Astrocyte (in vitro differentiated cells and primary cell): ENCODE results near the gene ANKLE1. TPM values are rescaled to one million over a fixed set of nuclear protein-coding genes. Genes with fewer than 3 reads are reported as not detected.

Experiments used
- DNase-seq: peaks from one replicate; pipeline ENCODE4 v3.0.0-alpha.2; 2010; ENCODE audit warnings: low read depth
- FAIRE-seq: peaks from 2 replicates; lab custom pipeline; 2011; peaks lifted over from hg19 to GRCh38; lab: Jason Lieb, UNC
- H2AFZ ChIP-seq: 2 replicates; pipeline ENCODE4 v1.6.0; 2012; ENCODE audit warnings: low read depth, low read length, inconsistent platforms
- H3K27ac ChIP-seq: 2 replicates; pipeline ENCODE4 v1.5.1; 2011; ENCODE audit warnings: low read depth, low read length, inconsistent platforms
- H3K27me3 ChIP-seq: 2 replicates; pipeline ENCODE4 v1.6.0; 2011; ENCODE audit warnings: low read length, inconsistent platforms; ENCODE audit not compliant: insufficient read depth
- H3K36me3 ChIP-seq: 2 replicates; pipeline ENCODE4 v1.5.1; 2011; ENCODE audit warnings: low read length, inconsistent platforms; ENCODE audit not compliant: insufficient read depth
- H3K4me1 ChIP-seq: 2 replicates; pipeline ENCODE4 v1.5.1; 2011; ENCODE audit warnings: low read length, inconsistent platforms; ENCODE audit not compliant: insufficient read depth
- H3K4me2 ChIP-seq: 2 replicates; pipeline ENCODE4 v1.6.0; 2012; ENCODE audit warnings: low read length, inconsistent platforms
- H3K4me3 ChIP-seq: 2 replicates; pipeline ENCODE4 v1.5.1; 2011; ENCODE audit warnings: low read depth, mild to moderate bottlenecking, low read length, inconsistent platforms; ENCODE audit not compliant: insufficient read depth
- H3K79me2 ChIP-seq: 2 replicates; pipeline ENCODE4 v1.6.0; 2012; ENCODE audit warnings: mild to moderate bottlenecking, low read length, inconsistent platforms; ENCODE audit not compliant: insufficient read depth
- H3K9ac ChIP-seq: 2 replicates; pipeline ENCODE4 v1.6.0; 2012; ENCODE audit warnings: mild to moderate bottlenecking, low read length, inconsistent platforms
- H3K9me3 ChIP-seq: 2 replicates; pipeline ENCODE4 v1.5.1; 2012; ENCODE audit warnings: low read depth, mild to moderate bottlenecking, low read length, inconsistent platforms; ENCODE audit not compliant: insufficient read depth
- H4K20me1 ChIP-seq: 2 replicates; pipeline ENCODE4 v1.6.0; 2012; ENCODE audit warnings: low read length, inconsistent platforms; ENCODE audit not compliant: insufficient read depth
- H3K27ac Mint-ChIP-seq: one replicate; pipeline ENCODE4 v1.8.0; 2021; ENCODE audit warnings: mild to moderate bottlenecking, mixed read lengths; ENCODE audit not compliant: unreplicated experiment
- H3K27me3 Mint-ChIP-seq: one replicate; pipeline ENCODE4 v1.8.0; 2021; ENCODE audit warnings: low read depth, mixed read lengths; ENCODE audit not compliant: unreplicated experiment
- H3K36me3 Mint-ChIP-seq: one replicate; pipeline ENCODE4 v1.8.0; 2021; ENCODE audit warnings: low read depth, mixed read lengths; ENCODE audit not compliant: unreplicated experiment
- H3K4me1 Mint-ChIP-seq: one replicate; pipeline ENCODE4 v1.8.0; 2021; ENCODE audit warnings: low read depth, mixed read lengths; ENCODE audit not compliant: unreplicated experiment
- H3K4me3 Mint-ChIP-seq: one replicate; pipeline ENCODE4 v1.8.0; 2021; ENCODE audit warnings: mild to moderate bottlenecking, moderate library complexity, mixed read lengths; ENCODE audit not compliant: unreplicated experiment
- H3K9me3 Mint-ChIP-seq: one replicate; pipeline ENCODE4 v1.8.0; 2021; ENCODE audit warnings: mild to moderate bottlenecking, mixed read lengths; ENCODE audit not compliant: unreplicated experiment
- EZH2 ChIP-seq: IDR thresholded peaks from 2 replicates; pipeline ENCODE4 v1.6.1; 2012; ENCODE audit warnings: mild to moderate bottlenecking, low read length, inconsistent platforms; ENCODE audit not compliant: insufficient read depth
- total RNA-seq: library from RNA; stranded (reverse); gene quantifications from 2 replicates; pipeline ENCODE4 v1.2.1, GENCODE V29; 2021
- TF ChIP-seq, protein P1 (sequence below): IDR thresholded peaks from 2 replicates; pipeline ENCODE4 v1.5.1; 2011; ENCODE audit warnings: low read depth, mild to moderate bottlenecking, inconsistent platforms, low read length, moderate library complexity; ENCODE audit not compliant: insufficient read depth

Gene ANKLE1
- total RNA-seq, 1 donor from 2014 or later = 1.8 TPM

DNA sequence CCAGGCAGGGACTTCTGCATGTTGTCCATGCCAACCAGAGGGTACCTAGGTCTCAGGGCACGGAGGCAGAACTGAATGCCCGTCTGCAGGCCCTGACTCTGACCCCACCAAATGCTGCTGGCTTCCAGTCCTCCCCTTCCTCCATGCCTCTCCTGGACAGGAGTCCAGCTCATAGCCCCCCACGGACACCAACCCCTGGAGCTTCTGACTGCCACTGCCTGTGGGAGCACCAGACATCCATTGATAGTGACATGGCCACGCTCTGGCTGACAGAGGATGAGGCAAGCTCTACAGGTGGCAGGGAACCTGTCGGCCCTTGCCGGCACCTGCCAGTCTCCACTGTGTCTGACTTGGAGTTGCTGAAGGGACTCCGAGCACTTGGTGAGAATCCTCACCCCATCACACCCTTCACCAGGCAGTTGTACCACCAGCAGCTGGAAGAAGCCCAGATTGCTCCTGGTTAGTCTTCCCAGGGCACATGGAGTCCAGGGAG is 1.8 kb downstream of the ANKLE1 start:
- no peak for FAIRE-seq
- H3K4me3 Mint-ChIP-seq = no peak overlapping the region
- no peaks in the 10 kb centered on the region for H3K9me3 Mint-ChIP-seq

DNA sequence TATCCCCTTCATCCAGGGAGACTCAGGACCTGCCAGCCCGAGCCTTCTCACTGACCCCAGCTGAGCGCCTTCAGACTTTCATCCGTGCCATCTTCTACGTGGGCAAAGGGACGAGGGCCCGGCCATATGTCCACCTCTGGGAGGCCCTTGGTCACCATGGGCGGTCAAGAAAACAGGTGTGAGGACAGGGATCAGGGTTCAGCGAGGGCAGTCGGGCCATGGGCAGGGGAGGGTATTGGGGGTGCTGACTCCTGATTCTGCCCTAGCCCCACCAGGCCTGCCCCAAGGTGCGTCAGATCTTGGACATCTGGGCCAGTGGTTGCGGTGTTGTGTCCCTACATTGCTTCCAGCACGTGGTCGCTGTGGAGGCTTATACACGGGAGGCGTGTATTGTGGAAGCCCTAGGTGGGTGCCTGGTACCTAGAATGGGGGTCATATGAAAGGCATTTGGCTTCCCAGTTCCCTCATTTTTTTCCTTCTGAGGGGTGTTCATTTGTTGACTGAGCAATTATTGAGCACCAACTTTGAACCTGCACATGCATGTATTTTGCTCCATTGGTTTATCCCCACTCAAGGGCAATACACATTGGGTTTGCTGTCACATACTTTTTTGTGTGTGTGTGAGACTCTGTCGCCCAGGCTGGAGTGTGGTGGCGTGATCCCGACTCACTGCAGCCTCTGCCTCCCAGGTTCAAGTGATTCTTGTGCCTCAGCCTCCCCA is 3.9 kb downstream of the ANKLE1 start:
- Histone ChIP-seq H3K4me3 (no peak overlapping the region), H4K20me1 (no peaks in the 10 kb centered on the region), H3K27me3 (no peaks in the 10 kb centered on the region), H3K36me3 (no peaks in the 10 kb centered on the region), H3K4me2 (no peak overlapping the region), H3K4me1 (no peaks in the 10 kb centered on the region), H2AFZ (no peak overlapping the region), H3K9ac (no peak overlapping the region), H3K9me3 (no peaks in the 10 kb centered on the region), H3K27ac (no peak overlapping the region), H3K79me2 (no peaks in the 10 kb centered on the region)
- TF ChIP-seq, protein P1, sequence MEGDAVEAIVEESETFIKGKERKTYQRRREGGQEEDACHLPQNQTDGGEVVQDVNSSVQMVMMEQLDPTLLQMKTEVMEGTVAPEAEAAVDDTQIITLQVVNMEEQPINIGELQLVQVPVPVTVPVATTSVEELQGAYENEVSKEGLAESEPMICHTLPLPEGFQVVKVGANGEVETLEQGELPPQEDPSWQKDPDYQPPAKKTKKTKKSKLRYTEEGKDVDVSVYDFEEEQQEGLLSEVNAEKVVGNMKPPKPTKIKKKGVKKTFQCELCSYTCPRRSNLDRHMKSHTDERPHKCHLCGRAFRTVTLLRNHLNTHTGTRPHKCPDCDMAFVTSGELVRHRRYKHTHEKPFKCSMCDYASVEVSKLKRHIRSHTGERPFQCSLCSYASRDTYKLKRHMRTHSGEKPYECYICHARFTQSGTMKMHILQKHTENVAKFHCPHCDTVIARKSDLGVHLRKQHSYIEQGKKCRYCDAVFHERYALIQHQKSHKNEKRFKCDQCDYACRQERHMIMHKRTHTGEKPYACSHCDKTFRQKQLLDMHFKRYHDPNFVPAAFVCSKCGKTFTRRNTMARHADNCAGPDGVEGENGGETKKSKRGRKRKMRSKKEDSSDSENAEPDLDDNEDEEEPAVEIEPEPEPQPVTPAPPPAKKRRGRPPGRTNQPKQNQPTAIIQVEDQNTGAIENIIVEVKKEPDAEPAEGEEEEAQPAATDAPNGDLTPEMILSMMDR = no peak
- FAIRE-seq = no peak
- Mint-ChIP-seq H3K27me3 (peaks cover 3% of the 10 kb centered on the region), H3K4me1 (no peaks in the 10 kb centered on the region), H3K27ac (no peak overlapping the region), H3K36me3 (peaks cover 4% of the 10 kb centered on the region), H3K9me3 (no peaks in the 10 kb centered on the region), H3K4me3 (no peak overlapping the region)
- DNase-seq = no peak

More for the DNA sequence above, 1.8 kb downstream of the ANKLE1 start:
- Histone ChIP-seq H3K4me1 (no peaks in the 10 kb centered on the region), H4K20me1 (no peaks in the 10 kb centered on the region), H2AFZ (no peak overlapping the region), H3K79me2 (no peaks in the 10 kb centered on the region), H3K9me3 (no peaks in the 10 kb centered on the region), H3K27ac (no peak overlapping the region), H3K27me3 (no peaks in the 10 kb centered on the region), H3K4me2 (no peak overlapping the region), H3K9ac (no peak overlapping the region), H3K36me3 (no peaks in the 10 kb centered on the region), H3K4me3 (no peak overlapping the region)
- Mint-ChIP-seq H3K36me3 (peaks cover 8% of the 10 kb centered on the region), H3K27me3 (peaks cover 3% of the 10 kb centered on the region), H3K27ac (no peak overlapping the region), H3K4me1 (no peaks in the 10 kb centered on the region)
- no peak for DNase-seq
- TF ChIP-seq, protein P1 = no peak
- no peak for TF ChIP-seq EZH2

DNA sequence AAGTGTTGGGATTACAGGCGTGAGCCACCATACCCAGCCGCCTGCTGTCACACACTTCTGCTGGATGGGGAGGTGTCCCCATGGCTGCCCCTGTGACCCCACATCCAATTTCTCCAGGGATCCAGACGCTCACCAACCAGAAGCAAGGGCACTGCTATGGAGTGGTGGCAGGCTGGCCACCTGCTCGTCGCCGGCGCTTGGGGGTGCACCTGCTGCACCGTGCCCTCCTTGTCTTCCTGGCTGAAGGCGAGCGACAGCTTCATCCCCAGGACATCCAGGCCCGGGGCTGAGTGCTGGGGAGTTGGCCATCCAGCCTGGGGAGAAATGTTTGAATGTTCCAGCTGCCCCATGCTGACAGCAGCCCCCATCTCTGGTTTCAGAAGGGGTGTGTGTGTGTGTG is 4.6 kb downstream of the ANKLE1 start:
- Mint-ChIP-seq H3K36me3 (peaks cover 4% of the 10 kb centered on the region), H3K27me3 (peaks cover 3% of the 10 kb centered on the region), H3K4me1 (no peaks in the 10 kb centered on the region), H3K9me3 (no peaks in the 10 kb centered on the region), H3K27ac (no peak overlapping the region), H3K4me3 (no peak overlapping the region)
- Histone ChIP-seq H2AFZ (no peak overlapping the region), H3K4me2 (no peak overlapping the region), H3K4me3 (no peak overlapping the region), H3K36me3 (no peaks in the 10 kb centered on the region), H3K4me1 (no peaks in the 10 kb centered on the region), H3K9ac (no peak overlapping the region), H3K79me2 (no peaks in the 10 kb centered on the region), H4K20me1 (no peaks in the 10 kb centered on the region), H3K9me3 (no peaks in the 10 kb centered on the region), H3K27me3 (no peaks in the 10 kb centered on the region), H3K27ac (no peak overlapping the region)
- no peak for FAIRE-seq
- DNase-seq = no peak
- TF ChIP-seq, protein P1 = no peak
- no peak for TF ChIP-seq EZH2
